ENCODE results near the gene MDGA2. TPM values are rescaled to one million over a fixed set of nuclear protein-coding genes. Genes with fewer than 3 reads are reported as not detected.

Gene MDGA2
- total and polyA plus RNA-seq, 9 of the 15 experiments (the other 6 are each of a cell fraction or from before 2014, with no cell fraction given) = 0.01 to 0.18 (median 0.03) TPM; not detected in 5

DNA sequence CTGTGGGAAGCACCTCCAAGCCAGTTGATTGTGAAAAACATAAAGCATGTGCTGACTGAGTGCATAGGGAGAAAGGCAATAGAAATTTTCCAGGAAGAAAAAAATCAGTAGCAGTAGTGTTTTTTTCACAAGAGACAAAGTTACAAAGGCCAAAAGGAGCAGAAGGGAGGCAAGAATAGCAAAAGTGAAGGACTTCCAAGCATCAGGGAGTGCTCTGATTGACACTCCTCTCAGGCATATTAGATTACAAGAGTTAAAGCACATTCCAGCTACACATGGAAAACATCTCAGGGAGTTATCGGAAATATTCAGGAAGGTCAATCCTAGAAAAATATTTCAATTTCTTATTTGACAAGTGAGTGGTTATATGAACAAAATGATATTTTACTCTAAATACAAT, 508.0 kb downstream of the MDGA2 start:
- Histone ChIP-seq H3K36me3 (ENCODE audit: control insufficient read depth, insufficient read depth, low read length) (no peaks in the 10 kb centered on the region), H3K27ac (ENCODE audit: extremely low read depth, low read depth, low read length) (no peak overlapping the region), H3K4me1 (replicated peaks in 1 of 2; ENCODE audit: control insufficient read depth in 2 of 2, insufficient read depth in 2 of 2, low read length in 2 of 2) (no peaks in the 10 kb centered on the region), H4K20me1 (replicated peaks; ENCODE audit: control insufficient read depth, insufficient read depth, low read length) (no peaks in the 10 kb centered on the region), H3K4me2 (ENCODE audit: insufficient read depth, low read length) (no peak overlapping the region), H3K4me3 (no peak overlapping the region), H3K9me1 (ENCODE audit: control insufficient read depth, insufficient read depth, low read length) (no peaks in the 10 kb centered on the region), H3K9ac (ENCODE audit: insufficient read depth in 1 of 2, low read depth in 2 of 2, low read length in 2 of 2) (no peak overlapping the region), H2AFZ (ENCODE audit: low read depth, low read length) (no peak overlapping the region), H3K27me3 (ENCODE audit: control insufficient read depth in 2 of 2, insufficient read depth in 2 of 2, low read length in 2 of 2) (no peaks in the 10 kb centered on the region), H3K9me3 (replicated peaks; ENCODE audit: control insufficient read depth, insufficient read depth, low read depth, low read length) (no peaks in the 10 kb centered on the region), H3K79me2 (ENCODE audit: control insufficient read depth, insufficient read depth, low read length) (no peaks in the 10 kb centered on the region)
- FAIRE-seq = no peak
- no peak for TF ChIP-seq ZNF511 (CRISPR knock-in tag; IDR thresholded peaks at IDR 0.05)
- no peak for TF ChIP-seq ZNF408 (CRISPR knock-in tag; IDR thresholded peaks at IDR 0.05; ENCODE audit: low read depth)
- no peak for TF ChIP-seq CEBPB (tag; IDR thresholded peaks at IDR 0.05)
- no peak for TF ChIP-seq NFIX (CRISPR knock-in tag; IDR thresholded peaks at IDR 0.05; ENCODE audit: low read depth)
- no peak for TF ChIP-seq ZNF764 (CRISPR knock-in tag; IDR thresholded peaks at IDR 0.05; ENCODE audit: low read depth)
- WGBS (ENCODE audit: insufficient coverage, low coverage, missing lambda C conversion rate) = 0% methylated on average over 1 of the region's 1 CpG
- ATAC-seq = no peak
- ChIA-PET CTCF (ENCODE audit: low intra/inter-chr PET ratio) (no interaction called here), POLR2A (no interaction called here)
- in situ Hi-C loops (cut with MboI) = no loop called here
- DNase-seq (ENCODE audit: extremely low read depth in 1 of 4, low spot score in 3 of 4) = no peak
- intact Hi-C loops (cut with micrococcal nuclease) = no loop called here
- no TSS peak for BruUV-seq (replicated peaks)

DNA sequence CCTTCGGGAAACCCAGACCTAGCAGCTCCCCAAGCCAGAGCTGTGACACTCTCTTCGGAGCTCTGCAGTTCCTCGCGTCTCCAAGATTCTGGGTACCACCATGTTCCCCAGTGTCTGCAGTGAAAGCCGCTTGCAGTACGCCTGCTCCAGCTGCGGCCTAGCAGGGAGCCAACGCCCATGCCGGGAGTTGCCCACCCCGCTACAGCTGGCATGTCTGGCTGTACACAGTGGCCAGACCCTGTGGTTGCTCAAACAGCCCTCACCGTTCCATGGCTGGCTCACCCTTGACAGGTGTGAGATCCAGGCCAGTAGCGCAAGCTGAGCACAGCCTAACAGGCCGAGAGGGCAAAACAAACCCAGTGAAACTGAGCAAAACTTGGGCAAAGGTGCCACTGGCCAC, 520.0 kb downstream of the MDGA2 start:
- POLR2A ChIA-PET = no interaction called here
- Histone ChIP-seq H3K36me3 (ENCODE audit: control insufficient read depth, insufficient read depth, low read length) (no peaks in the 10 kb centered on the region), H3K4me3 (no peak overlapping the region), H2AFZ (ENCODE audit: low read depth, low read length) (no peak overlapping the region), H3K4me1 (replicated peaks in 1 of 2; ENCODE audit: control insufficient read depth in 2 of 2, insufficient read depth in 2 of 2, low read length in 2 of 2) (no peaks in the 10 kb centered on the region), H3K9me3 (replicated peaks; ENCODE audit: control insufficient read depth, insufficient read depth, low read depth, low read length) (no peaks in the 10 kb centered on the region), H3K9me1 (ENCODE audit: control insufficient read depth, insufficient read depth, low read length) (no peaks in the 10 kb centered on the region), H3K27me3 (ENCODE audit: control insufficient read depth in 2 of 2, insufficient read depth in 2 of 2, low read length in 2 of 2) (no peaks in the 10 kb centered on the region), H3K9ac (ENCODE audit: insufficient read depth in 1 of 2, low read depth in 2 of 2, low read length in 2 of 2) (no peak overlapping the region), H3K4me2 (ENCODE audit: insufficient read depth, low read length) (no peak overlapping the region), H3K79me2 (ENCODE audit: control insufficient read depth, insufficient read depth, low read length) (no peaks in the 10 kb centered on the region), H4K20me1 (replicated peaks; ENCODE audit: control insufficient read depth, insufficient read depth, low read length) (no peaks in the 10 kb centered on the region), H3K27ac (ENCODE audit: extremely low read depth, low read depth, low read length) (no peak overlapping the region)
- DNase-seq (ENCODE audit: extremely low read depth in 1 of 4, low spot score in 3 of 4) (no peak), FAIRE-seq (no peak), ATAC-seq (no peak)
- CTCF ChIA-PET (ENCODE audit: low intra/inter-chr PET ratio) = no interaction called here
- intact Hi-C loops (cut with micrococcal nuclease) = no loop called here
- no TSS peak for BruUV-seq (replicated peaks)
- whole genome bisulfite sequencing (ENCODE audit: insufficient coverage, low coverage, missing lambda C conversion rate) = 0% methylated on average over 5 of the region's 13 CpGs
- in situ Hi-C loops (cut with MboI) = no loop called here
- TF ChIP-seq ARID3B (CRISPR knock-in tag; IDR thresholded peaks at IDR 0.05; ENCODE audit: borderline replicate concordance) (no peak), TARDBP (IDR thresholded peaks at IDR 0.05) (no peak), NCOR1 (IDR thresholded peaks at IDR 0.05) (no peak)

Measured in K562 (cell line).